OCI-LY7 (cell line): ENCODE results near the gene TMC1. TPM values are rescaled to one million over a fixed set of nuclear protein-coding genes. Genes with fewer than 3 reads are reported as not detected.

Source experiments
- BruUV-seq: library from RNA; stranded (reverse); fragments of 400-500 nt; replicated peaks from 2 replicates; lab custom pipeline; 2021; lab: Mats Ljungman, UMichigan
- CTCF ChIA-PET: fragments of 300-600 bp; sonication (Branson Sonifier 250); formaldehyde crosslinking; loops from one replicate; lab custom pipeline; 2022; ENCODE audit warnings: antibody characterized with exemption; ENCODE audit not compliant: unreplicated experiment; lab: Charles Lee
- POLR2A ChIA-PET: fragments of 300-600 bp; sonication (Branson Sonifier 250); formaldehyde crosslinking; loops from one replicate; lab custom pipeline; 2022; ENCODE audit warnings: antibody characterized with exemption; lab: Charles Lee
- DNase-seq: peaks from one replicate; pipeline ENCODE4 v3.0.0-alpha.2; 2015; ENCODE audit warnings: low spot score
- H2AFZ ChIP-seq: fragments of 200-600 bp; sonication (generic), shearing (Covaris generic); 2 replicates; pipeline ENCODE4 v1.6.1; 2014; ENCODE audit warnings: mild to moderate bottlenecking, antibody characterized with exemption, low read length, moderate library complexity
- H3K27ac ChIP-seq: fragments of 200-600 bp; sonication (generic); 2 replicates; pipeline ENCODE4 v1.5.1; 2014; ENCODE audit warnings: mixed run types, low read depth, mild to moderate bottlenecking, moderate library complexity, low read length, inconsistent platforms; ENCODE audit not compliant: poor library complexity, severe bottlenecking
- H3K36me3 ChIP-seq: fragments of 200-600 bp; sonication (generic); 2 replicates; pipeline ENCODE4 v1.6.1; 2014; ENCODE audit warnings: mild to moderate bottlenecking, antibody characterized with exemption, low read length, moderate library complexity, mixed read lengths; ENCODE audit not compliant: insufficient read depth
- H3K4me1 ChIP-seq: fragments of 200-600 bp; sonication (generic); 2 replicates; pipeline ENCODE4 v1.5.1; 2014; ENCODE audit warnings: mild to moderate bottlenecking, low read length; ENCODE audit not compliant: insufficient read depth, poor library complexity, severe bottlenecking
- H3K4me2 ChIP-seq: fragments of 200-600 bp; sonication (generic); 2 replicates; pipeline ENCODE4 v1.6.1; 2014; ENCODE audit warnings: mild to moderate bottlenecking, low read length
- H3K4me3 ChIP-seq: fragments of 200-600 bp; sonication (generic); 2 replicates; pipeline ENCODE4 v1.5.1; 2014; ENCODE audit warnings: mild to moderate bottlenecking, low read depth, low read length; ENCODE audit not compliant: poor library complexity, severe bottlenecking
- H3K79me2 ChIP-seq: fragments of 200-600 bp; sonication (generic); 2 replicates; pipeline ENCODE4 v1.6.1; 2016; ENCODE audit warnings: low read depth, mild to moderate bottlenecking, low read length, moderate library complexity, mixed read lengths; ENCODE audit not compliant: insufficient read depth
- H3K9me2 ChIP-seq: fragments of 200-600 bp; sonication (generic); 2 replicates; pipeline ENCODE4 v1.6.1; 2016; ENCODE audit warnings: mild to moderate bottlenecking, low read length, mixed read lengths; ENCODE audit not compliant: insufficient read depth
- H3K9me3 ChIP-seq: fragments of 200-600 bp; sonication (generic); 2 replicates; pipeline ENCODE4 v1.6.1; 2014; ENCODE audit warnings: mild to moderate bottlenecking, mixed run types, low read length, mixed read lengths
- H4K20me1 ChIP-seq: fragments of 200-600 bp; sonication (generic); 2 replicates; pipeline ENCODE4 v1.6.1; 2014; ENCODE audit warnings: mild to moderate bottlenecking, antibody characterized with exemption, low read length, moderate library complexity, mixed read lengths; ENCODE audit not compliant: insufficient read depth
- EZH2phosphoT487 ChIP-seq: fragments of 200-600 bp; sonication (generic); IDR thresholded peaks from 2 replicates; pipeline ENCODE4 v1.6.1; 2018; ENCODE audit warnings: low read depth, borderline replicate concordance, mild to moderate bottlenecking, mixed run types, antibody characterized with exemption, low read length, moderate library complexity, mixed read lengths
- intact Hi-C: fragments of 100-400 bp; cut with micrococcal nuclease; formaldehyde crosslinking; loops from one replicate; pipeline ENCODE4 v1.10.0; 2022; ENCODE audit not compliant: unreplicated experiment
- total RNA-seq, 2 experiments: library from RNA; depleted of rRNA in 1 of 2; stranded (reverse); fragments of >200 nt in 1 of 2; shearing (Covaris generic) in 1 of 2; gene quantifications; 2 replicates each; pipeline ENCODE4 v1.2.3, GENCODE V29; 2014 to 2022
- TF ChIP-seq, protein P1 (sequence below): fragments of 200-600 bp; sonication (generic); conservative IDR thresholded peaks from 2 replicates; pipeline ENCODE4 v1.5.1; 2014; ENCODE audit warnings: mild to moderate bottlenecking, antibody characterized with exemption, low read length, moderate library complexity, mixed read lengths

TMC1 gene
- total RNA-seq, 2 experiments from 2014 or later, result not detected

GRCh38 chr9:72533322-72533721 lies 11.9 kb downstream of the TMC1 start:
- BruUV-seq, result no TSS peak
- ChIA-PET POLR2A (no interaction called here), CTCF (no interaction called here)
- H3K4me3 ChIP-seq, result no peak overlapping the region
- no peaks in the 10 kb centered on the region for H3K9me3 ChIP-seq
- H2AFZ ChIP-seq, result no peak overlapping the region
- TF ChIP-seq, protein P1, sequence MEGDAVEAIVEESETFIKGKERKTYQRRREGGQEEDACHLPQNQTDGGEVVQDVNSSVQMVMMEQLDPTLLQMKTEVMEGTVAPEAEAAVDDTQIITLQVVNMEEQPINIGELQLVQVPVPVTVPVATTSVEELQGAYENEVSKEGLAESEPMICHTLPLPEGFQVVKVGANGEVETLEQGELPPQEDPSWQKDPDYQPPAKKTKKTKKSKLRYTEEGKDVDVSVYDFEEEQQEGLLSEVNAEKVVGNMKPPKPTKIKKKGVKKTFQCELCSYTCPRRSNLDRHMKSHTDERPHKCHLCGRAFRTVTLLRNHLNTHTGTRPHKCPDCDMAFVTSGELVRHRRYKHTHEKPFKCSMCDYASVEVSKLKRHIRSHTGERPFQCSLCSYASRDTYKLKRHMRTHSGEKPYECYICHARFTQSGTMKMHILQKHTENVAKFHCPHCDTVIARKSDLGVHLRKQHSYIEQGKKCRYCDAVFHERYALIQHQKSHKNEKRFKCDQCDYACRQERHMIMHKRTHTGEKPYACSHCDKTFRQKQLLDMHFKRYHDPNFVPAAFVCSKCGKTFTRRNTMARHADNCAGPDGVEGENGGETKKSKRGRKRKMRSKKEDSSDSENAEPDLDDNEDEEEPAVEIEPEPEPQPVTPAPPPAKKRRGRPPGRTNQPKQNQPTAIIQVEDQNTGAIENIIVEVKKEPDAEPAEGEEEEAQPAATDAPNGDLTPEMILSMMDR, result no peak
- no peak for TF ChIP-seq EZH2phosphoT487
- intact Hi-C loops, result no loop called here
- H3K79me2 ChIP-seq, result no peaks in the 10 kb centered on the region
- no peaks in the 10 kb centered on the region for H3K4me1 ChIP-seq
- H3K27ac ChIP-seq, result no peak overlapping the region
- no peak for DNase-seq
- H3K9me2 ChIP-seq, result no peaks in the 10 kb centered on the region
- no peaks in the 10 kb centered on the region for H4K20me1 ChIP-seq
- H3K4me2 ChIP-seq, result no peak overlapping the region
- no peaks in the 10 kb centered on the region for H3K36me3 ChIP-seq

GRCh38 chr9:72534931-72535330 lies 13.5 kb downstream of the TMC1 start:
- H3K4me1 ChIP-seq, result no peaks in the 10 kb centered on the region
- intact Hi-C loops, result no loop called here
- H3K9me2 ChIP-seq, result no peaks in the 10 kb centered on the region
- BruUV-seq, result no TSS peak
- ChIA-PET POLR2A (no interaction called here), CTCF (no interaction called here)
- H3K4me2 ChIP-seq, result no peak overlapping the region
- H4K20me1 ChIP-seq, result no peaks in the 10 kb centered on the region
- no peak overlapping the region for H2AFZ ChIP-seq
- no peaks in the 10 kb centered on the region for H3K9me3 ChIP-seq
- H3K36me3 ChIP-seq, result no peaks in the 10 kb centered on the region
- H3K79me2 ChIP-seq, result no peaks in the 10 kb centered on the region
- no peak for DNase-seq
- TF ChIP-seq, protein P1, result no peak
- no peak overlapping the region for H3K4me3 ChIP-seq
- no peak overlapping the region for H3K27ac ChIP-seq

GRCh38 chr9:72537011-72537545 lies 15.7 kb downstream of the TMC1 start:
- H3K9me3 ChIP-seq, result no peaks in the 10 kb centered on the region
- no peaks in the 10 kb centered on the region for H3K9me2 ChIP-seq
- H3K4me3 ChIP-seq, result no peak overlapping the region
- BruUV-seq, result no TSS peak
- ChIA-PET CTCF (no interaction called here), POLR2A (no interaction called here)
- H3K4me1 ChIP-seq, result no peaks in the 10 kb centered on the region
- no peaks in the 10 kb centered on the region for H3K36me3 ChIP-seq
- no peak for DNase-seq
- H2AFZ ChIP-seq, result no peak overlapping the region
- TF ChIP-seq, protein P1, result no peak
- no peak for TF ChIP-seq EZH2phosphoT487
- no peaks in the 10 kb centered on the region for H4K20me1 ChIP-seq
- no peak overlapping the region for H3K4me2 ChIP-seq
- H3K79me2 ChIP-seq, result no peaks in the 10 kb centered on the region
- H3K27ac ChIP-seq, result no peak overlapping the region
- intact Hi-C loops, result no loop called here
